Activated naive CD8-positive, alpha-beta T cell (primary cell): ENCODE data around the gene ISOC2.

Experiments used
- H3K27ac Mint-ChIP-seq: one replicate; pipeline ENCODE4 v1.8.0; 2021; ENCODE audit warnings: mixed read lengths
- H3K27me3 Mint-ChIP-seq: one replicate; pipeline ENCODE4 v1.8.0; 2021; ENCODE audit warnings: mixed read lengths
- H3K36me3 Mint-ChIP-seq: one replicate; pipeline ENCODE4 v1.8.0; 2021; ENCODE audit warnings: mixed read lengths
- H3K4me1 Mint-ChIP-seq: one replicate; pipeline ENCODE4 v1.8.0; 2021; ENCODE audit warnings: low read depth, mixed read lengths
- H3K4me3 Mint-ChIP-seq: one replicate; pipeline ENCODE4 v1.8.0; 2021; ENCODE audit warnings: mild to moderate bottlenecking, mixed read lengths
- H3K9me3 Mint-ChIP-seq: one replicate; pipeline ENCODE4 v1.8.0; 2021; ENCODE audit warnings: low read depth, mixed read lengths

ISOC2 gene

DNA sequence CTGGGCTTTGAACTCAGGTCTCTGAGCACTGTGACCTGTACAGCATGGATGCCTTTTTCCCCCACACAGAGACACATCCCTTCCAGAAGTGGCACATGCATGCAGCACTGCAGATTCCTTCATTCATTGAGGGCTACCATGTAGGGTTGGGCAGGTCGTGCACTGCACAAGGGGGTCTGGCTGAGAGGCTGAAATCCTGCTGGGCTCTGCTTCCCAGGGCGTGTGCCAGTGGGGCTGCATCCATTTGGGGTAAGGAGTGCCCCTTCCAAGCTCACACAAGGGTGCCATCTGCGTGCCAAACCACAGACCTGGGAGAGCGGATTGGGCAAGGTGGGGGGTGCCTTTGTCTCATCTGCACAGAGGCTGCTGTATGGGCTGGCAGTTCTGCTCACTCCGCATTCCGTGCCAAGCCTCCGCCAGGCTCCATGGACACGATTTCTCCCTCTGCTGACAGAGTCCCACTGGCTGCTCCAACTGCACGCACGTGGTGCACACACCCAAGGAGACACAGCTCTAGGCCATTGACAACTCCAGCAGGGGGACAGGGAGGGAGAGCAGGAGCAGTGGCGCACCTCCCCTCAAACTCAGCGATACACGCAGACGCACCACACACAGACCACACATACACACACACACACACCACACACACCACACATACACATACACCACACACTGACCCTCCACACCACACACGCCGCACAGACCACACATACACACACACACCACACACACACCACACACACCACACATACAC, 13.8 kb downstream of the ISOC2 start:
- H3K4me1 Mint-ChIP-seq: peaks cover 4% of the 10 kb centered on the region
- no peaks in the 10 kb centered on the region for H3K9me3 Mint-ChIP-seq
- H3K27me3 Mint-ChIP-seq: peaks cover 19% of the 10 kb centered on the region
- H3K27ac Mint-ChIP-seq: no peak overlapping the region
- no peak overlapping the region for H3K4me3 Mint-ChIP-seq
- H3K36me3 Mint-ChIP-seq: peaks cover 2% of the 10 kb centered on the region

DNA sequence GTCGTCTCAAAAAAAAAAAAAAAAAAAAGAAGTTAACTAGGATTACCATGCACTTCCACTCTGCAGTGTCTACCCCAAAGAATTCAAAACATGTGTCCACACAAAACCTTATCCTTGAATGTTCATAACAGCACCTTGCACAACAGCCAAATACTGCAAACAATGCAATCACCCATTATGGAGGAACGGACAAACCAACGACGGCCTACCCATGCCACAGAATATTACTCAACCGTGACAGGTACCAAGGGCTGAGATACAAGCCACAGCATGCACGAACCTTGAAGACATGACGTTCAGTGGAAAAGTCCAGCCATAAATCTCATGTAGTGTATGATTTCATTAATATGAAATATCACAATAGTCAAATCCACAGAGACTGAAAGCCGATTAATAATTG, 15.4 kb downstream of the ISOC2 start:
- Mint-ChIP-seq H3K4me1 (peaks cover 12% of the 10 kb centered on the region), H3K9me3 (no peaks in the 10 kb centered on the region), H3K27me3 (peaks cover 26% of the 10 kb centered on the region), H3K4me3 (no peak overlapping the region), H3K27ac (no peak overlapping the region), H3K36me3 (peaks cover 4% of the 10 kb centered on the region)

DNA sequence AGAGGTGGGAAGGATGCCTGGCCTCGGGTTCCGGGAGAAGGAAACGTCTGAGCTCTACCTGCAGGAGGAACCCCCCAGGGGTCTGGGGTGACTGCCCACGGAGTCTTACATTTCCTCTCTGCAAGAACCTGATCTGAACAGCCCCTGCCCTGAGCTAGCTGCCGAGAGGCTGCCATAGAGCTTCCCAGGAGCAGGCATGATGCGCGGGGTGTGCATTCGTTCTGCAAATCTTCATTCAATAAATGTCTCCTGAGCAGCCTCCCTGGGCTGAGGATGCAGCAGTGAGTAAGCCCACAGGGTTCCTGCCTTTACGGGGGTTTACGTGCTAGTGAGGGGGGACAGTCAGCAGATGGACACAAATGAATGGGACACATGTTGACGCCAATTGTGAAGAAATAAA, 16.8 kb downstream of the ISOC2 start:
- H3K9me3 Mint-ChIP-seq: no peaks in the 10 kb centered on the region
- no peak overlapping the region for H3K4me3 Mint-ChIP-seq
- H3K27me3 Mint-ChIP-seq: peaks cover 31% of the 10 kb centered on the region
- H3K4me1 Mint-ChIP-seq: peaks cover 19% of the 10 kb centered on the region
- no peak overlapping the region for H3K27ac Mint-ChIP-seq
- peaks cover 4% of the 10 kb centered on the region for H3K36me3 Mint-ChIP-seq

DNA sequence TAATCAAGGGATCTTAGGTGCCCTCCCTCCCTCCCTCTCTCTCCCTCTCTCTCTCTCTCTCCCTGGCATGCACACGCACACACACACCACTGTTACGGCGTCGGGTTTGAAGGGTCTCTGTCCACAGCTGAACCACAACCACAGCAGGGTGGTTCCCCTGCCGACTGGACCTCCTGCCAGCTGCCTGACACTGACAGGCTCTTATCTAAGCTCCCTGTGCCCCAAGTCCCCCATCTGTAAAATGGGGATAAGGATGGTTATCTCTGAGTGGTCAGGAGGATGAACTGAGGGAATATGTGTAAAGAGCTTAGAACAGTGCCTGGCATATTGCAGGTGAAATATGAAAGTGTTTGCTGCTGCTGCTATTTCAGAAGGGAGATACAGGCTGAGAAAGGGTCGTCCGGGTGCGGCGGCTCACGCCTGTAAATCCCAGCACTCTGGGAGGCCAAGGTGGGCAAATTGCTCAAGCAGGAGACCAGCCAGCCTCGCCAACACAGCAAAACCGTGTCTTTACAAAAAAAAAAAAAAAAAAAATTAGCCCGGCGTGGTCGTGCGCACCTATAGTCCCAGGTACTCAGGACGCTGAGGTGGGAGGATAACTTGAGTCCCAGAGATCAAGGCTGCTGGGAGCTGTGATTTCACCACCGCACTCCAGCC, 17.5 kb downstream of the ISOC2 start:
- Mint-ChIP-seq H3K36me3 (peaks cover 4% of the 10 kb centered on the region), H3K4me3 (peak overlapping the region; percentile 66), H3K4me1 (peaks cover 21% of the 10 kb centered on the region), H3K27ac (peak overlapping the region; percentile 68), H3K9me3 (no peaks in the 10 kb centered on the region), H3K27me3 (peaks cover 38% of the 10 kb centered on the region)

DNA sequence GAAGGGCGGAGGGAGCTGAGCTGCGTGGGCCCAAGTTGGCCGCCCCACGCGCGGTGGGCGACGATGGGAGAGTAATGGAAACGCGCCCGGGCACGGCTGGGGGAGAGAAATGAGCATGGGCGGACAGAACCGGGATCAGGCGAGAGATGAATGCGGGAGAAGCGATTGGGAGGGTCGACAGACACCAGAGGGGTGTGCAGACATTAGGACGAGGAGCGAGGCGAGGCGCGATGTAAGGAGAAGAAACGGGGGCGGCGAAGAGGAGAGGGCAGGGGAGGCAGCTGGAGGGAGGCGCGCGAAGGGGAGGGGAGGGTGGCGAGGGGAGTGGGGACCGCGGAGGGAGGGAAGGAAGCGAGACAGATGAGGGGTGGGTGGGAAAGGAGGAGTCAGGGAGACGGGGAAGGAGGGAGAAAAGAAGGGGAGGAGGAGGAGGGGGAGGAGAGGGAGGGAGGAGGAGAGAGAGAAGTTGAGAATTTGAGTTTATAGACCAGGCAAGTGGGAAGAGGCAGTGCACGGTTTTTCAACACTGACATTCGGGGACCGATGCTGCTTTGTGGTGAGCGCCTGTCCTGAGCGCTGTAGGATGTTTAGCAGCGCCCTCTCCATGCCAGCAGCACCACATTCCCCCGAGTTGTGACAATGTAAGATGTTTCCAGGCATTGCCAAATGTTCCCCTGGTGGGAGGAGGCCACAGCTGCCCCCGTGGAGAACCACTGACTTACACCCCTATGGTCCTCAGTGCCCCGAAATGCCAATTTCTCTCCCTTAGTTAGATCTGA, 18.2 kb downstream of the ISOC2 start, which contains the start of gene SHISA7:
Gene SHISA7, minus strand, starts transcription at position 256 of the 779 bp plus-strand sequence. CDS start 437 bp downstream, outside the sequence.
- peaks cover 21% of the 10 kb centered on the region for H3K4me1 Mint-ChIP-seq
- peaks cover 40% of the 10 kb centered on the region for H3K27me3 Mint-ChIP-seq
- no peaks in the 10 kb centered on the region for H3K9me3 Mint-ChIP-seq
- H3K36me3 Mint-ChIP-seq: peaks cover 4% of the 10 kb centered on the region
- peak within 1 kb of the TSS; percentile 68 for H3K27ac Mint-ChIP-seq
- peak within 1 kb of the TSS; percentile 66 for H3K4me3 Mint-ChIP-seq

DNA sequence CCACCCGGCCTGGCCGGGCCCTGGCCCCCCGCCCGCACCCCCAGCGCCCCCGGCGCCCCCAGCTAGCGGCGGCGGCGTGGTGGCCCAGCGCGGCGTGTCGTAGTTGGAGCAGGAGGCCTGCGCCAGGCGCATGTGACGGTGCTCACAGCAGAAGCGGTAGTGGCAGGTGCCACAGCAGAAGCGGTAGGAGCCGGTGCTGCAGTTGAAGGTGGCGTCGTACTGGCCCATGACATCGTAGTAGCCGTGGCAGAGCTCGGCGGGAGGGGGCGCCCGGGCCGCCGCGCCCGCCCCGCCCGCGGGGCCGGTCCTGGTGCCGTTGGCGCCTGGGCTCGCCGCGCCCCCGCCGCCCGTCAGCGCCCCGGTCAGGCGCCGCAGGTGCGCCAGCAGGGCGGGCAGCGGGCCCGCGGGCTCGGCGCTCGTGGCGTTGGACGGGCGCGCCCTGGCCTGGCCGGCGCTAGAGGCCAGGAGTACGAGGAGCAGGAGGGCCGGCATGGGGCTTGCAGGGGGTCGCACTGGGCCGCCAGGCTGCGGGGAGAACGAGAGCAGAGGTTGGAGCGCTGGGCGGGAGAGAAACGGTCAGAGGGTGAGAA, 19.0 kb downstream of the ISOC2 start:
- no peak overlapping the region for H3K27ac Mint-ChIP-seq
- H3K27me3 Mint-ChIP-seq: peaks cover 40% of the 10 kb centered on the region
- H3K4me1 Mint-ChIP-seq: peaks cover 21% of the 10 kb centered on the region
- no peak overlapping the region for H3K4me3 Mint-ChIP-seq
- H3K9me3 Mint-ChIP-seq: no peaks in the 10 kb centered on the region
- H3K36me3 Mint-ChIP-seq: peaks cover 4% of the 10 kb centered on the region

DNA sequence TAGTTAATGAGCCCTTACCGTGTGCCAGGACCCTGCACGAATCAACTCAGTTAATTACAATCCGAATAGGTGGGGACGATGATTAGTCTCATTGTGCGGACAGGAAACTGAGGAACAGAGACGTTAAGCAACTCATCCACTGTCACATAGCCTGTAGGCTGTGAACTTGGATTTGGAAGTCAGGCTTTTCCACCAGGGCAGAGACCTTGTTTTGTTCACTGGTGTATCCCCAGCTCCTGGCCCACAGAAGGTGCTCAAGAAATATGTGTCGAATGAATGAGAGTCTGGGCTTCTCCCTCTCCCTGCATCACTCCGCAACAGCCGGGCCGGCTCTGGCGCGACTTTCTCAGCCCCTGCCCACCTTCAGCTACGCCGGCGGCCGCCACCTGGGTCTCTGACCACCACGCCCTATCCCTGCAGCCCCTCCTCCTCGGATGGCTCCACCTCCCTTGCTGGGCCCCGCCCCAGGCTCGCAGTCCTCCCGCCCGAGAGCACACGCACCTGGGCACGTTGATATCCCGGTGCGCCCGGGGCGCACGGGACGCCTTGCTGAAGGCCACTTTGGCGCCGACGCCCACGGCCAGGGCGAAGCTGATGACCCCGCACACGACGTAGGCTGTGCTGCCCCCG, 19.6 kb downstream of the ISOC2 start:
- H3K4me1 Mint-ChIP-seq: peaks cover 22% of the 10 kb centered on the region
- peak overlapping the region; percentile 67 for H3K4me3 Mint-ChIP-seq
- no peak overlapping the region for H3K27ac Mint-ChIP-seq

DNA sequence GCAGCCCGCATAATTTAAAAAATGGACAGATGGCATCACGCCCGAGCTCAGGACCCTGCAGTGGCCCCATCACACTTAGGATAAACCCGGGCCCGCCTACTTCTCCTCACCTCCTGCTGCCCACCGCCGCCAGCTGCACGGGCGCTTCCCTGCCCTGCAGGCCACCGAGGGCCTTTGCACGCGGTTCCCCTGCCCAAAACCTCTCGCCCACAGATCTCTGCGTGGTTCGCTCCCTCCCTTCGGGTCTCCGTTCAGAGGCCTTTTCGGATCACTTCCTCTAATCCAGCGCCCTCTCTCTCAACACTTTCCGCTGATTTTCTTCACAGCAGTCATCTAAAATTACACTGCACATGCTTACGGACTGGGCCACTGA, 20.1 kb downstream of the ISOC2 start:
- H3K36me3 Mint-ChIP-seq: peaks cover 4% of the 10 kb centered on the region
- no peaks in the 10 kb centered on the region for H3K9me3 Mint-ChIP-seq
- H3K4me1 Mint-ChIP-seq: peaks cover 22% of the 10 kb centered on the region
- H3K27ac Mint-ChIP-seq: no peak overlapping the region
- H3K27me3 Mint-ChIP-seq: peaks cover 49% of the 10 kb centered on the region
- peak overlapping the region; percentile 67 for H3K4me3 Mint-ChIP-seq

More for the DNA sequence above, 19.6 kb downstream of the ISOC2 start:
- H3K27me3 Mint-ChIP-seq: peaks cover 45% of the 10 kb centered on the region
- H3K36me3 Mint-ChIP-seq: peaks cover 4% of the 10 kb centered on the region
- no peaks in the 10 kb centered on the region for H3K9me3 Mint-ChIP-seq

DNA sequence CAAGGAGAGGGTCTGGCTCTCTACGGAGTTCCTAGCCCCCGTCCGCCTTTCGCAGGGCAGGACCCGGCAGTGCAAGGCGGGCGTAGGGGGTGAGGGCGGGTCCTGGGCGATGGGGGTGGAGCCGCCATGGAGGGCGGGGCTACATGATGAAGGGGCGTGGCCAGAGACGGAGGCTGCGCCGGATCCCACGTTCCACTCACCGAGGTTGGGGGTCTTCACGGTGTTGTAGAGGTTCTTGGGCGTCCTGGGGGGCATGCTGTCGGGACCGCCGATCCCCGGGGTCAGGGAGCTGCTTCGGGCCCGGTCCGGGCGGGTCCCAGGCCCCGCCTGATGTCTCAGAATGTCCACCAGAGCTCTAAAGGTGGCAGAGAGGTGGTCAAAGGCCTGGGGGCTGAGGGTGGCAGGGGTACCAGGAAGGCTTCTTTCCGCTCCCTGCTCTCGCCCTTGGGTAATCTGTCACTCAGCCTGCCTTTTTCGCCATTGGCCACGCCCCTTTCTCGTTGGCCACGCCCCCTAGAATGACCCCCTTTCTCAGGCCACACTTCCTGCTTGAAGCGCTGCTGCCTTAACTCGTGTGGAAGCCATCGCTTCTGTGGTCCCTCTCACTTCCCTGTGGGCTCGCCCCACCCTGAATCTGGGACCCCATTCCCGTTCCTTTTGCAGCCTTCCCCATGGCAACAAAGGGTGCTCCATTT, 20.9 kb downstream of the ISOC2 start:
- no peaks in the 10 kb centered on the region for H3K9me3 Mint-ChIP-seq
- peak overlapping the region; percentile 67 for H3K4me3 Mint-ChIP-seq
- peaks cover 22% of the 10 kb centered on the region for H3K4me1 Mint-ChIP-seq
- H3K27ac Mint-ChIP-seq: no peak overlapping the region
- H3K27me3 Mint-ChIP-seq: peaks cover 46% of the 10 kb centered on the region
- H3K36me3 Mint-ChIP-seq: peaks cover 2% of the 10 kb centered on the region

DNA sequence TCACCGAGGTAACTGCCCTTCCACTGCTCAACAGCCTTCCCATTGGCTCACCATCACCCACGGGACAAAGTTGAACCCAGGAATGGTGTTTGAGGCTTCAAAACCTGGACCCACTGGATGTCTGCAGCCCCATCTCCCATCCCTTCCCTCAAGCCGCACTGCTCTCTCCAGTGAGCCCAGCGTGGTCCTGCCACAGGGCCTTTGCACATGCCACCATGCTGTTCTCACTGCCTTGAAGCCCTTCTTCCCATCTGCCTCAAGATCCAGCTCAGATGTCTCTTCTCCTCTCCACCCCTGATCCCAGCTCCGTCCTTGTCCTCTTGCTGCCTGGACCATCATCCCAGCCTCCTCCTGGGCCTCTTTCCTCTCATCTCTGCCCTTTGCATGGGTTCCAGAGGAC, 22.4 kb downstream of the ISOC2 start:
- H3K9me3 Mint-ChIP-seq: no peaks in the 10 kb centered on the region
- H3K36me3 Mint-ChIP-seq: peaks cover 2% of the 10 kb centered on the region

DNA sequence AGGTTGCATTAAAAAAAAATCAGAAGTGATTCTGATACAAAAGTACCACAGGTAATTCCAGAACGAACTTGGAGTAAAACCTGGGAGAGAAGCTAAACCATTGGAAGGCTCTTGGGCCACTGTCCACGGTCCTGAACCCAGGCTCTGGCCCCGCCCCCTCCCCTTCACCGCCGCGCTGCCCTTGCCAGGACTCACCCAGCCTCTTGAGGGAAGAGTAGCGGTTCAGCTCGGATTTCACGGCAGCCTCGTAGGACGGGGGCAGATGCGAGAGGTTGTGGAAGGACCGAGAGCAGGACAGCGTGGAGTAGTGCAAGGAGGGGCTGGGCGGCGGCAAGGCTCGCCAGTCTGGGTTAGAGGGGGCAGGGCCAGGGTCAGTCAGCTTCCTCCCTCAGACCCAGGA, 24.0 kb downstream of the ISOC2 start:
- no peaks in the 10 kb centered on the region for H3K9me3 Mint-ChIP-seq
- H3K4me1 Mint-ChIP-seq: peaks cover 20% of the 10 kb centered on the region
- no peak overlapping the region for H3K4me3 Mint-ChIP-seq
- H3K27me3 Mint-ChIP-seq: peaks cover 34% of the 10 kb centered on the region
- no peak overlapping the region for H3K27ac Mint-ChIP-seq
- peaks cover 2% of the 10 kb centered on the region for H3K36me3 Mint-ChIP-seq

More for the DNA sequence above, 22.4 kb downstream of the ISOC2 start:
- no peak overlapping the region for H3K27ac Mint-ChIP-seq
- H3K4me1 Mint-ChIP-seq: peaks cover 22% of the 10 kb centered on the region
- peaks cover 38% of the 10 kb centered on the region for H3K27me3 Mint-ChIP-seq
- no peak overlapping the region for H3K4me3 Mint-ChIP-seq

DNA sequence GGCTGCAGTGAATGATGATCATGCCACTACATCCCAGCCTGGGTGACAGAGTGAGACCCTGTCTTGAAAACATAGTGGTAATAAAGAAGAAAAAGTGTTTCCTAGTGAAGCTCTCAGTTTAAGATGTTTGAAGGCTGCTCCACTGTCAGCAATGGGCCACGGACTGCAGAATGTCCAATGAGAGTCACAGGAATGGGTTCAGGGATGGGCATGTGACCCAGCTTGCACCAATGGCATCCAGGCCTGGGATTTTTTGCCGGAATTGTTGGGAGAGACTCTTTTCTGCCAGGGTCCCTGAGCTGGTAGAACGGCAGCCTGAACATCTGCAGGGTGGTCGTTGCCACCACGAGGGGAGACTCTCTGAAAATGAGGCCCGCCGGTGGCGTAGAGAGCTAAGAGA, 24.6 kb downstream of the ISOC2 start:
- no peak overlapping the region for H3K4me3 Mint-ChIP-seq
- peaks cover 2% of the 10 kb centered on the region for H3K36me3 Mint-ChIP-seq
- H3K27ac Mint-ChIP-seq: no peak overlapping the region
- no peaks in the 10 kb centered on the region for H3K9me3 Mint-ChIP-seq
- peaks cover 38% of the 10 kb centered on the region for H3K27me3 Mint-ChIP-seq
- H3K4me1 Mint-ChIP-seq: peaks cover 18% of the 10 kb centered on the region

DNA sequence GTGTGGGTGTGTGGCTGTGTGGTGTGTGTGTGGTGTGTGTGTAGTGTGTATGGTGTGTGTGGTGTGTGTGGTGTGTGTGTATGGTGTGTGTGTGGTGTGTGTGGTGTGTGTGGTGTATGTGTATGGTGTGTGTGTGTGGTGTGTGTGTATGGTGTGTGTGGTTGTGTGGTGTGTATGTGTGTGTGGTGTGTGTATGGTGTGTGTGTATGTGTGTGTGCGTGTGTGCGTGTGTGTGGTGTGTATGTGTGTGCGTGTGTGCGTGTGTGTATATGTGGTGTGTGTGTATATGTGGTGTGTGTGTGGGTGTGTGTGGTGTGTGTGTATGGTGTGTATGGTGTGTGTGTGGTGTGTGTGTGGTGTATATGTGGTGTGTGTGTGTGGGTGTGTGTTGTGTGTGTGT, 26.4 kb downstream of the ISOC2 start:
- Mint-ChIP-seq H3K4me3 (no peak overlapping the region), H3K36me3 (no peaks in the 10 kb centered on the region), H3K4me1 (peaks cover 5% of the 10 kb centered on the region), H3K9me3 (no peaks in the 10 kb centered on the region), H3K27ac (no peak overlapping the region), H3K27me3 (peaks cover 33% of the 10 kb centered on the region)

DNA sequence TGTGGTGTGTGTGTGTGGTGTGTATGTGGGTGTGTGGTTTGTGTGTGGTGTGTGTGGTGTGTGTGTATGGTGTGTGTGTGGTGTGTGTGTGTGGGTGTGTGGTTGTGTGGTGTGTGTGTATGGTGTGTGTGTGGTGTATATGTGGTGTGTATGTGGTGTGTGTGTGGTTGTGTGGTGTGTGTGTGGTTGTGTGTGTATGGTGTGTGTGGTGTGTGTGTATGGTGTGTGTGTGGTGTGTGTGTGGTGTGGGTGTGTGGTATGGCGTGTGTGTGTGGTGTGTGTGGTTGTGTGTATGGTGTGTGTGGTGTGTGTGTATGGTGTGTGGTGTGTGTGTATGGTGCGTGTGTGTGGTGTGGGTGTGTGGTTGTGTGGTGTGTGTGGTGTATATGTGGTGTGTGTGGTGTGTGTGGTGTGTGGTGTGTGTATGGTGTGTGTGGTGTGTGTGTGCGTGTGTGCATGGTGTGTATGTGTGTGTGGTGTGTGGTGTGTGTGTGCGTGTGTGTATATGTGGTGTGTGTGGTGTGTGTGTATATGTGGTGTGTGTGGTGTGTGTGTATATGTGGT, 27.0 kb downstream of the ISOC2 start:
- Mint-ChIP-seq H3K9me3 (no peaks in the 10 kb centered on the region), H3K27me3 (peaks cover 30% of the 10 kb centered on the region)

More for the DNA sequence above, 27.0 kb downstream of the ISOC2 start:
- Mint-ChIP-seq H3K4me1 (peaks cover 3% of the 10 kb centered on the region), H3K27ac (no peak overlapping the region), H3K36me3 (no peaks in the 10 kb centered on the region), H3K4me3 (no peak overlapping the region)
